ENCODE results near the gene RFX2.

- TF ChIP-seq CTCF (IDR thresholded peaks at IDR 0.05; ENCODE audit: insufficient read depth, low read depth, low read length) (no peak), EZH2 (IDR thresholded peaks at IDR 0.05; ENCODE audit: insufficient read depth, low read length) (no peak)
These were observed 33.4 kb downstream of the RFX2 start for GRCh38 chr19:6076675-6077463.
